Activated T-helper 1 cell treated with anti-CD3 and anti-CD28 coated beads, Interleukin-12 subunit alpha, Interleukin-12 subunit beta, Interleukin-2, Interleukin-4 antibody, amounts not matched to agents 30 ng/mL and 10 ng/mL and 1 ng/mL, durations not matched to agents 14 hours and 24 hours and 36 hours (primary cell): ENCODE data around the gene GOLGA6L6. TPM values are rescaled to one million over a fixed set of nuclear protein-coding genes. Genes with fewer than 3 reads are reported as not detected.
"Not testable (repeated sequence)": the region's sequence is repeated elsewhere in the genome, so short reads cannot be mapped to it uniquely, and the experiment has no call there.

ENCODE experiments used
- DNase-seq: peaks from one replicate; pipeline ENCODE4 v3.0.0; 2021; ENCODE audit warnings: low spot score
- H3K27ac Mint-ChIP-seq: one replicate; pipeline ENCODE4 v1.8.0; 2021; ENCODE audit warnings: mild to moderate bottlenecking, mixed read lengths
- H3K27me3 Mint-ChIP-seq: one replicate; pipeline ENCODE4 v1.8.0; 2022; ENCODE audit warnings: mild to moderate bottlenecking, moderate library complexity, mixed read lengths; ENCODE audit not compliant: insufficient read depth
- H3K36me3 Mint-ChIP-seq: one replicate; pipeline ENCODE4 v1.8.0; 2021; ENCODE audit warnings: low read depth, mixed read lengths
- H3K4me1 Mint-ChIP-seq: one replicate; pipeline ENCODE4 v1.8.0; 2021; ENCODE audit warnings: low read depth, mixed read lengths
- H3K4me3 Mint-ChIP-seq: one replicate; pipeline ENCODE4 v1.8.0; 2021; ENCODE audit warnings: mild to moderate bottlenecking, moderate library complexity, mixed read lengths
- H3K9me3 Mint-ChIP-seq: one replicate; pipeline ENCODE4 v1.8.0; 2021; ENCODE audit warnings: mixed read lengths
- intact Hi-C: fragments of 100-400 bp; cut with micrococcal nuclease; formaldehyde crosslinking; loops from one replicate; pipeline ENCODE4 v1.15.1; 2024
- total RNA-seq: library from RNA; stranded (reverse); gene quantifications from 2 replicates; pipeline ENCODE4 v1.2.3, GENCODE V29; 2022

The GOLGA6L6 gene
- total RNA-seq, 1 donor from 2014 or later: not detected

- intact Hi-C loops, H3K36me3 Mint-ChIP-seq, H3K4me1 Mint-ChIP-seq, H3K27ac Mint-ChIP-seq, H3K27me3 Mint-ChIP-seq, H3K4me3 Mint-ChIP-seq, DNase-seq, H3K9me3 Mint-ChIP-seq: not testable (repeated sequence)
Measured at GRCh38 chr15:20493035-20493434, 48.6 kb downstream of the GOLGA6L6 start.

- not testable (repeated sequence) for H3K27ac Mint-ChIP-seq, H3K4me3 Mint-ChIP-seq
Measured at GRCh38 chr15:20492598-20492997, 49.0 kb downstream of the GOLGA6L6 start.

GRCh38 chr15:20489320-20489719, 52.3 kb downstream of the GOLGA6L6 start:
- intact Hi-C loops, H3K36me3 Mint-ChIP-seq, H3K4me1 Mint-ChIP-seq, H3K9me3 Mint-ChIP-seq, H3K4me3 Mint-ChIP-seq, H3K27me3 Mint-ChIP-seq, H3K27ac Mint-ChIP-seq, DNase-seq: not testable (repeated sequence)

More at GRCh38 chr15:20492598-20492997, 49.0 kb downstream of the GOLGA6L6 start:
- H3K36me3 Mint-ChIP-seq, intact Hi-C loops, H3K4me1 Mint-ChIP-seq, DNase-seq, H3K27me3 Mint-ChIP-seq, H3K9me3 Mint-ChIP-seq: not testable (repeated sequence)
